Lower lobe of right lung (tissue), 2 donors: ENCODE data around the gene AFG1L. TPM values are rescaled to one million over a fixed set of nuclear protein-coding genes. Genes with fewer than 3 reads are reported as not detected.
"Not testable (repeated sequence)": the region's sequence is repeated elsewhere in the genome, so short reads cannot be mapped to it uniquely, and the experiment has no call there.

Experiments used
- ATAC-seq, 2 donors: fragments of 200-7000 bp; cut with Tn5 transposase; one replicate each; pipeline ENCODE4 v1.9.1; 2020 to 2022; ENCODE audit warnings: mild to moderate bottlenecking in 2 of 2, moderate library complexity in 2 of 2
- DNase-seq: peaks from one replicate; pipeline ENCODE4 v3.0.0-alpha.2; 2020
- H3K27ac ChIP-seq: fragments of 200-600 bp; one replicate; pipeline ENCODE4 v1.8.0; 2022
- H3K27me3 ChIP-seq: fragments of 200-600 bp; one replicate; pipeline ENCODE4 v1.8.0; 2022; ENCODE audit warnings: low read depth
- H3K36me3 ChIP-seq: fragments of 200-600 bp; one replicate; pipeline ENCODE4 v1.8.0; 2022; ENCODE audit warnings: mild to moderate bottlenecking
- H3K4me1 ChIP-seq: fragments of 200-600 bp; one replicate; pipeline ENCODE4 v1.8.0; 2022
- H3K4me3 ChIP-seq: fragments of 200-600 bp; one replicate; pipeline ENCODE4 v1.8.0; 2022; ENCODE audit warnings: mild to moderate bottlenecking
- H3K9me3 ChIP-seq: fragments of 200-600 bp; one replicate; pipeline ENCODE4 v1.8.0; 2022
- intact Hi-C: fragments of 100-400 bp; cut with DNase I; formaldehyde crosslinking; loops from one replicate; pipeline ENCODE4 v1.11.0; 2022
- total RNA-seq: library from RNA; stranded (reverse); fragmentation: NEBNext Ultra II Directional; extraction: Animal tissue kit (Norgen Biotek cat#: 25700); gene quantifications from one replicate; pipeline ENCODE4 v1.2.1, GENCODE V29; 2021
- TF ChIP-seq, protein P1 (sequence below): fragments of 200-600 bp; IDR thresholded peaks from one replicate; pipeline ENCODE4 v1.8.0; 2022; ENCODE audit warnings: antibody characterized with exemption, mild to moderate bottlenecking
- donor health status: DM: no; HTN: yes; CAD: no; lungs with severe emphysema.

Gene AFG1L
- total RNA-seq, 1 donor from 2014 or later: 7.4 TPM

GRCh38 chr6:108559884-108560462 lies 265.1 kb downstream of the AFG1L start:
- intact Hi-C loops: no loop called here
- TF ChIP-seq, protein P1, sequence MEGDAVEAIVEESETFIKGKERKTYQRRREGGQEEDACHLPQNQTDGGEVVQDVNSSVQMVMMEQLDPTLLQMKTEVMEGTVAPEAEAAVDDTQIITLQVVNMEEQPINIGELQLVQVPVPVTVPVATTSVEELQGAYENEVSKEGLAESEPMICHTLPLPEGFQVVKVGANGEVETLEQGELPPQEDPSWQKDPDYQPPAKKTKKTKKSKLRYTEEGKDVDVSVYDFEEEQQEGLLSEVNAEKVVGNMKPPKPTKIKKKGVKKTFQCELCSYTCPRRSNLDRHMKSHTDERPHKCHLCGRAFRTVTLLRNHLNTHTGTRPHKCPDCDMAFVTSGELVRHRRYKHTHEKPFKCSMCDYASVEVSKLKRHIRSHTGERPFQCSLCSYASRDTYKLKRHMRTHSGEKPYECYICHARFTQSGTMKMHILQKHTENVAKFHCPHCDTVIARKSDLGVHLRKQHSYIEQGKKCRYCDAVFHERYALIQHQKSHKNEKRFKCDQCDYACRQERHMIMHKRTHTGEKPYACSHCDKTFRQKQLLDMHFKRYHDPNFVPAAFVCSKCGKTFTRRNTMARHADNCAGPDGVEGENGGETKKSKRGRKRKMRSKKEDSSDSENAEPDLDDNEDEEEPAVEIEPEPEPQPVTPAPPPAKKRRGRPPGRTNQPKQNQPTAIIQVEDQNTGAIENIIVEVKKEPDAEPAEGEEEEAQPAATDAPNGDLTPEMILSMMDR: no peak
- H3K36me3 ChIP-seq: no peaks in the 10 kb centered on the region
- peak overlapping the region; percentile 100 for H3K27ac ChIP-seq
- ATAC-seq: peak; percentile 1 to 5
- H3K4me3 ChIP-seq: peak overlapping the region; percentile 79
- H3K4me1 ChIP-seq: peaks cover 46% of the 10 kb centered on the region
- DNase-seq: peak; percentile 77
- H3K27me3 ChIP-seq: no peaks in the 10 kb centered on the region
- H3K9me3 ChIP-seq: no peaks in the 10 kb centered on the region

GRCh38 chr6:108560463-108561308 lies 265.8 kb downstream of the AFG1L start, which contains the start of gene FOXO3:
Gene FOXO3, plus strand, starts transcription at chr6:108560917. Its CDS starts 292 bp downstream, at chr6:108561209.
- Histone ChIP-seq H3K36me3 (no peaks in the 10 kb centered on the region), H3K4me1 (peaks cover 48% of the 10 kb centered on the region), H3K27ac (peak within 1 kb of the TSS; percentile 100), H3K4me3 (peak within 1 kb of the TSS; percentile 79), H3K9me3 (no peaks in the 10 kb centered on the region), H3K27me3 (no peaks in the 10 kb centered on the region)
- ATAC-seq (peak; percentile 72 to 81), DNase-seq (peak; percentile 96)
- TF ChIP-seq, protein P1: no peak
- intact Hi-C loops: no loop called here

- intact Hi-C loops, H3K9me3 ChIP-seq, ATAC-seq, H3K27me3 ChIP-seq, DNase-seq, H3K36me3 ChIP-seq: not testable (repeated sequence)
- Histone ChIP-seq H3K4me3 (peak overlapping the region; percentile 79), H3K27ac (peak overlapping the region; percentile 100), H3K4me1 (peaks cover 48% of the 10 kb centered on the region)
These were observed 266.4 kb downstream of the AFG1L start for GRCh38 chr6:108561309-108561647.

- DNase-seq: peak; percentile 61
- ATAC-seq: no peak
- Histone ChIP-seq H3K27me3 (no peaks in the 10 kb centered on the region), H3K36me3 (peaks cover 2% of the 10 kb centered on the region), H3K4me3 (peak overlapping the region; percentile 79), H3K27ac (peak overlapping the region; percentile 100), H3K9me3 (no peaks in the 10 kb centered on the region), H3K4me1 (peaks cover 48% of the 10 kb centered on the region)
- intact Hi-C loops: no loop called here
- TF ChIP-seq, protein P1: no peak
These were observed 267.1 kb downstream of the AFG1L start for GRCh38 chr6:108561742-108562502.

GRCh38 chr6:108562503-108562993 lies 267.7 kb downstream of the AFG1L start:
- H3K4me1 ChIP-seq: peaks cover 48% of the 10 kb centered on the region
- peak overlapping the region; percentile 100 for H3K27ac ChIP-seq
- H3K4me3 ChIP-seq: peak overlapping the region; percentile 79
- no peaks in the 10 kb centered on the region for H3K27me3 ChIP-seq
- H3K9me3 ChIP-seq: no peaks in the 10 kb centered on the region
- peaks cover 8% of the 10 kb centered on the region for H3K36me3 ChIP-seq
- ATAC-seq (peak; percentile 0 to 22), DNase-seq (peak; percentile 77)
- TF ChIP-seq, protein P1: peak; percentile 17
- intact Hi-C loops: no loop called here
